ENCODE measurements around the gene C1orf210.

The C1orf210 gene

GRCh38 chr1:43304771-43305300 is 19.5 kb upstream of the C1orf210 start:
- TF ChIP-seq EZH2phosphoT487 (IDR thresholded peaks at IDR 0.05; ENCODE audit: borderline replicate concordance): no peak
- no peak for TF ChIP-seq CTCF (conservative IDR thresholded peaks at IDR 0.05; ENCODE audit: low read length)
- Histone ChIP-seq H3K9ac (ENCODE audit: low read depth, low read length, poor library complexity, severe bottlenecking) (no peak overlapping the region), H2AFZ (ENCODE audit: low read length) (no peak overlapping the region), H3F3A (ENCODE audit: low read depth) (no peaks in the 10 kb centered on the region), H3K27me3 (ENCODE audit: insufficient read depth, low read length, poor library complexity, severe bottlenecking) (no peaks in the 10 kb centered on the region), H3K79me2 (ENCODE audit: insufficient read depth, low read length) (no peaks in the 10 kb centered on the region), H3K9me2 (replicated peaks; ENCODE audit: low read depth, low read length) (no peaks in the 10 kb centered on the region), H3K9me3 (ENCODE audit: insufficient read depth, low read depth, low read length) (no peaks in the 10 kb centered on the region), H3K4me2 (ENCODE audit: low read depth, low read length, poor library complexity, severe bottlenecking) (no peak overlapping the region), H3K4me1 (ENCODE audit: insufficient read depth, low read length, poor library complexity, severe bottlenecking) (peaks cover 12% of the 10 kb centered on the region), H3K36me3 (ENCODE audit: insufficient read depth, low read length) (no peaks in the 10 kb centered on the region), H3K4me3 (ENCODE audit: low read length, poor library complexity, severe bottlenecking) (no peak overlapping the region), H4K20me1 (ENCODE audit: insufficient read depth, low read length, poor library complexity, severe bottlenecking) (no peaks in the 10 kb centered on the region)

- no peak overlapping the region for H2AFZ ChIP-seq (ENCODE audit: low read length)
- no peaks in the 10 kb centered on the region for H3K27me3 ChIP-seq (ENCODE audit: insufficient read depth, low read length, poor library complexity, severe bottlenecking)
Observed at GRCh38 chr1:43304314-43304681, 18.9 kb upstream of the C1orf210 start.

GRCh38 chr1:43303471-43304313 is 18.3 kb upstream of the C1orf210 start:
- H3K9ac ChIP-seq (ENCODE audit: low read depth, low read length, poor library complexity, severe bottlenecking): no peak overlapping the region
- no peaks in the 10 kb centered on the region for H3K9me3 ChIP-seq (ENCODE audit: insufficient read depth, low read depth, low read length)
- no peak overlapping the region for H3K4me2 ChIP-seq (ENCODE audit: low read depth, low read length, poor library complexity, severe bottlenecking)
- H2AFZ ChIP-seq (ENCODE audit: low read length): no peak overlapping the region
- no peaks in the 10 kb centered on the region for H4K20me1 ChIP-seq (ENCODE audit: insufficient read depth, low read length, poor library complexity, severe bottlenecking)
- H3F3A ChIP-seq (ENCODE audit: low read depth): no peaks in the 10 kb centered on the region
- no peaks in the 10 kb centered on the region for H3K79me2 ChIP-seq (ENCODE audit: insufficient read depth, low read length)
- no peaks in the 10 kb centered on the region for H3K9me2 ChIP-seq (replicated peaks; ENCODE audit: low read depth, low read length)
- TF ChIP-seq CTCF (conservative IDR thresholded peaks at IDR 0.05; ENCODE audit: low read length) (no peak), EZH2phosphoT487 (IDR thresholded peaks at IDR 0.05; ENCODE audit: borderline replicate concordance) (no peak)
- H3K36me3 ChIP-seq (ENCODE audit: insufficient read depth, low read length): no peaks in the 10 kb centered on the region
- H3K27me3 ChIP-seq (ENCODE audit: insufficient read depth, low read length, poor library complexity, severe bottlenecking): no peaks in the 10 kb centered on the region
- no peak overlapping the region for H3K4me3 ChIP-seq (ENCODE audit: low read length, poor library complexity, severe bottlenecking)
- H3K4me1 ChIP-seq (ENCODE audit: insufficient read depth, low read length, poor library complexity, severe bottlenecking): peaks cover 12% of the 10 kb centered on the region

More at GRCh38 chr1:43304314-43304681, 18.9 kb upstream of the C1orf210 start:
- TF ChIP-seq CTCF (conservative IDR thresholded peaks at IDR 0.05; ENCODE audit: low read length): no peak
- peaks cover 12% of the 10 kb centered on the region for H3K4me1 ChIP-seq (ENCODE audit: insufficient read depth, low read length, poor library complexity, severe bottlenecking)
- no peaks in the 10 kb centered on the region for H3K9me2 ChIP-seq (replicated peaks; ENCODE audit: low read depth, low read length)
- no peak overlapping the region for H3K4me3 ChIP-seq (ENCODE audit: low read length, poor library complexity, severe bottlenecking)
- no peak overlapping the region for H3K4me2 ChIP-seq (ENCODE audit: low read depth, low read length, poor library complexity, severe bottlenecking)
- no peaks in the 10 kb centered on the region for H3F3A ChIP-seq (ENCODE audit: low read depth)
- no peak overlapping the region for H3K9ac ChIP-seq (ENCODE audit: low read depth, low read length, poor library complexity, severe bottlenecking)
- H3K9me3 ChIP-seq (ENCODE audit: insufficient read depth, low read depth, low read length): no peaks in the 10 kb centered on the region
- no peaks in the 10 kb centered on the region for H4K20me1 ChIP-seq (ENCODE audit: insufficient read depth, low read length, poor library complexity, severe bottlenecking)
- H3K36me3 ChIP-seq (ENCODE audit: insufficient read depth, low read length): no peaks in the 10 kb centered on the region
- no peaks in the 10 kb centered on the region for H3K79me2 ChIP-seq (ENCODE audit: insufficient read depth, low read length)

All from Loucy (cell line).